Activated CD4-positive, alpha-beta T cell treated with anti-CD3 and anti-CD28 coated beads for 24 hours (primary cell): ENCODE data around the gene ARFIP1.
"Not testable (repeated sequence)": the region's sequence is repeated elsewhere in the genome, so short reads cannot be mapped to it uniquely, and the experiment has no call there.

Experiments
- DNase-seq, 2 donors: peaks; one replicate each; pipeline ENCODE4 v3.0.0-alpha.2; 2020; ENCODE audit warnings: low read depth in 2 of 2

The ARFIP1 gene

DNA sequence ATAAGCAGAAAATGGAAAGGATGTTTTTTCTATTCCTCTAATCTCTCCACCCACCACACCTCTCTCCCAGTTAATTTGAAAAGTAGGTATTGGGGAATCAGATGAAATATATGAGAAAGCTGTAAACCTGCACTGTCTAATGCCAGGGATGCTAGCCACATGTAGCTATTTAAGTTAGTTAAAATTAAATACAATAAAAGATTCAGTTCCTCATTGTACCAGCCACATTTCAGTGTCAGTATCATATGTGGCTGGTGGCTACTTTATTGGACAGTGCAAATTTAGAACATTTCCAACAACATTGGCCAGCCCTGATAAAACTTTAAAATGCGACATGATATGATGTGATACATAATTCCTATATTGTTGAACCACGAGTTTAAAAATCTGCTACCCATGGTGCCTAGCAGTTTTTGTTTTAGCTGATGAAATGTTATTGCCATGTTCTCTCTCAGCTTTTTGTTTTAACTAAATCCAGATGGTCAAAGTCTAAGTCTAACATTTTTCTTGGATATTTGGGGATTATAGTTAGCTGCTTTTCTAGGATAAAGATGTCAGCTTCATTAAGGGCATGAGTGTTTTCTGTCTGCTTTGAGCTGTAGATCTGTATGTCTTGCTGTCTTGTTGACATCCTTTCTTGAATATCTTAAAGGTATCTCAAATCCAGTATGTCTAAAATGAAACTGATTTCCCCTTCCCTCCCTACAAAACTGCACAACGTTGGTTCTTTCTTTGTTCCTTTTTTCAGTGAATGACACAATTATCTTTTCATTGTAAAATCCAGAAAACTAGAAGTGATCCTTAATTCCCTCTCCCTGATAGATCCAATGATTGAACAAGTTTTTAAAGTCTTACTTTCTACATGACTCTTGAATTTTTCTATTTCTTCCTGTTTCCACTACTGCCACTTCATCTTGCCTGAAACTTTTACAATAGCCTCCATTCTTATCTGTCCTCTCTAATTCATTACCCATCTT lies 6.2 kb downstream of the ARFIP1 start:
- no peak for DNase-seq

DNA sequence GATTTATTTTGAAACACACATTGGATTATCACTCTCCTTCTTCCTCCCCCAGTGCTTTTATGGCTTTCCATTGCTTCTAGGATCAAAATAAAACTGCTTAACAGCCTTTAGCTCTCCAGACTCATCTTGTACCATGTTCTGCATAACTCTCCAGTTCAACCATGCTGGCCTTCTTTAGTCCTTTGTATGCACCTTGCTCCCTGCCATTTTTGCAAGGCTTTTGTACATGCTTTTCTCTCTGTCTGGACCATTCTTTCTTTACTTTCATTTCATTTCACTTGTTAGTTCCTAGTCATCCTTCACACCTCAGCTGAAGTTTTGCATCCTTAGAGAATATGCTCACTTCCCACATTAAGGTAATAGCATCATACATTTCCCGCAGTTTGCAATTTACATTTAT lies 6.9 kb downstream of the ARFIP1 start:
- no peak for DNase-seq

DNA sequence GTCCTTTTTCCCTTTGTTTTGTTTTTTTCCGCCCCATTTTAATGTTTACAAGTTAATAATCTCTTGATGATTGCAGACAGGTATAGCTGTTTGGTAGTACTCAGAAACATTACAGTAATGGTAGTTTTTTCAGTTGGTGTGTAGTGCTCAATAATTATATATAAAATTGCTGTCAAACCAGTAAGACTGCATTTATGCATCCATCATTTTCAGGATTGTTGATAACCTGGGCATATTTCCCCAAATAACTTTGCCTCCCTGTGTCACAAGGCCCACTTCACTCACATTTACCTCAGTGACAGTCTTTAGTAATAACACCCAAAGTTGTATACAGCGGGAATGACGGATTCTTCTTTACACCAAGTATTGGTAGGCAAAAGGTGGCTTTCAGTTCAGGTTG lies 16.1 kb downstream of the ARFIP1 start:
- DNase-seq, result no peak

DNA sequence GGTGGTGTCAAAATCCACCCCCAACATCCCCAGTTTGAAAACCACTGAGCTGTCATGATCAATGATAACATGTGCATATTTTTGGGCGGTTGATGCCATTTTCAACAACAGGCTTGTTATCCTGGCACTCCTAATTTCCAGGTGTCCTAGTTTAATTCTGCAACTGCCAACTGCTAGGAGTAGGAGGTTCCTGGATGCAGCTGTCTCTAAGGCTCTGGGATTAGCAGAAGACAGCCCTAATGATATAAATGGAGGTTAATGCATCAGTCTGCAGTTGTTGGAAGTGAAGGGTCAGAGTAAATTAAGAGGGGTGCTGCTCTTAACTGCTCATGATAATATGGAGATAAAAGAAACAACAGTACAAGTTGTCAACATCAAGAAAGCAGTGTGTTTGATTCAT lies 23.8 kb downstream of the ARFIP1 start:
- no peak for DNase-seq

DNA sequence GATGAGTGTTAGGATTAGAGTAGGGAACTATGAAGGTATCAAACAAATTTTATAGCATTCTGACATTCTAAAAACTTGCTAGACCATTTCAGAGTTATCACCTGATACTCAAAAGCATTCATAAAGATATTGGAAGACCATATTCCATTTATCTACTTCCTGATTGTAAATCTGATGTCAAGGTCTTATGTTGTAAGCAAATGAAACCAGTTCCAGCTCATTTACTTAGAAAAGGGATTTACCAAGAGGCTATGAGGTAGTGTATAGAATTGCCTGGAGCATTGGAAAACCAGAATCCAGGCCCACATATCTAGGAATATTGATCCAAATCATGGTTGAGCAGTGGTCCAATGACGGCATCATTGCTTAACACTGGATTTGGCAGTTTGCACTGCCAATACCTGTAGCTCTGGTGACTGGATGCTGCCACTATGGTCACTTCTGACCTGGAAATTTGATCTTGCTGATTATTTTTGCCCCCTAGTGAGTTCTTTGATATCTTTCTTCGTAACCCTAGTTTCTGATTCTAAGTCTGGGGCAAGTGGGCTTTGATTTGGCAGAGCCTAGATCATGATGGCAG lies 25.4 kb downstream of the ARFIP1 start:
- no peak for DNase-seq

DNA sequence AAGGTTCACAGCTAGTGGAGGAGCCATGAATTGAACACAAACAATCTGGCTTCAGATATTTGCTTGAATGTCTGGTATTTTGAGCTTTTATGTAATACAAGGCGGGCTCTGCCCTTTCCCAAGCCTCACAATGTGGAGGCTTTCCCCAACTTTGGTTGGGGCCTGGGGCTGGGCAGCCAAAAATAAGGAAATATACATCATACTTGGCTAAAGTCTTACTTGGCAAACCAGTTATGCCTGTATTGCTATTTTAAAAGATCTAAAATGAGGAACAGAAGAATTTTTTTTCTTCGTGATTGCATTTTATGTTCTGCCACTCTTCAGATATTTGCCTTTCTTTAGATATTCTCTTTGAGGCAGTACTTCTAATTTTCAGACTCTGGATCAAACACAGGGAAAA lies 26.1 kb downstream of the ARFIP1 start:
- no peak for DNase-seq

DNA sequence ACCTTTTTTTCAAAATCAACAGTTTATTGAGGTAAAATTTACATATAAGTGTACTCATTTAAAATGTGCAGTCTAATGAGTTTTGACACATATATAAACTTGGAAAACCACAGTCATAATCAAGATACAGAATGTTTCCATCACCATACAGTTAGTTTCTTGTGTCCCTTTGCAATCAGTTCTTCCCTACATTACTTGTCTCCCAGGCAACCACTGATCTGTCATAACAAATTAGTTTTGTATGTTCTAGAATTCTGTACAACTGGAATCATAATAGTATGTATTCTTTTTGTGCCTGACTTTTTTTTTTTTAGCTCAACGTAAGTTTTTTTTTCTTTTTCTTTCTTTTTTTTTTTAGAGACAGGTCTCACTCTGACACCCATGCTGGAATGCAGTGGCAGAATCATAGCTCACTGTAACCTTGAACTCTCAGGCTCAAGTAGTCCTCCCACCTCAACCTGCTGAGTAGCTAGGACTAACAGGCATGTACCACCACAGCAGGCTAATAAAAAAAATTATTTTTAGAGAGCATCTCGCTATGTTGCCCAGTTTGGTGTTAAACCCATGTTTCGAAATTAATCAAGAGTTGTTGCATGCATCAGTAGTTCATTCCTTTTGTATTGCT lies 26.9 kb downstream of the ARFIP1 start:
- DNase-seq, result no peak

DNA sequence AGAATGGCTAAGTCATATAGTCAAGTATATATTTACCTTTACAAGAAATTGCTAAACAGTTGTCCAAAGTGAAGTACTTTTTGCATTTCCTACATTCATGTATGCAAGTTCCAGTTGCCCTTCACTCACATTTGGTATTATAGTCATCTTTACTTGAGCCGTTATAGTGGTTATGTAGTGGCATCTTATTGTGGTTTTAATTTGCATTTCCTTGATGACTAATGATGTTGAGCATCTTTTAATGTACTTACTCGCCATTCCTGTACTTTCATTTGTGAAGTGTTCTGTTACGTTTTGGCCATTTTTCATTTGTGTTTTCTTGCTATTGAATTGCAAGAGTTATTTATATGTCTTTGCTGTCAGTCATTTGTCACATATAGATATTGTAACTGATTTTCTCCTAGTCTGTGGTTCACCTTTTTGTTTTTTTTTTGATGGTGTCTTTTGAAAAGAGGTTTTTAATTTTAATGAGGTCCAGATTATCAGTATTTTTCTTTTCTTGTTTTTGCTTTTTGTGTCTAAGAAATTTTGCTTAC lies 27.6 kb downstream of the ARFIP1 start:
- DNase-seq, result no peak

DNA sequence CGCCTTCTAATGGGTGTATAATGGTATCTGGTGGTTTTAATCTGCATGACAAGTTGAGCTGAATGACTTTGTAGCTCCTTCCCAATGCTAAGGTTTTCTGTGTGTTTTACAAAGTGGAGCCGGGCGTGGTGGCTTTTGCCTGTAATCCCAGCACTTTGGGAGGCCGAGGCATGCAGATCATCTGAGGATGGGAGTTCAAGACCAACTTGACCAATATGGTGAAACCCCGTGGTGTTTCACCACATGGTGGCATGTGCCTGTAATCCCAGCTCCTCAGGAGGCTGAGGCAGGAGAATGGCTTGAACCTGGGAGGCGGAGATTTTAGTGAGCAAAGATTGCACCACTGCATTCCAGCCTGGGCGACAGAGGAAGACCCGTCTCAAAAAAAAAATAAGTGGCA lies 28.9 kb downstream of the ARFIP1 start:
- no peak for DNase-seq

DNA sequence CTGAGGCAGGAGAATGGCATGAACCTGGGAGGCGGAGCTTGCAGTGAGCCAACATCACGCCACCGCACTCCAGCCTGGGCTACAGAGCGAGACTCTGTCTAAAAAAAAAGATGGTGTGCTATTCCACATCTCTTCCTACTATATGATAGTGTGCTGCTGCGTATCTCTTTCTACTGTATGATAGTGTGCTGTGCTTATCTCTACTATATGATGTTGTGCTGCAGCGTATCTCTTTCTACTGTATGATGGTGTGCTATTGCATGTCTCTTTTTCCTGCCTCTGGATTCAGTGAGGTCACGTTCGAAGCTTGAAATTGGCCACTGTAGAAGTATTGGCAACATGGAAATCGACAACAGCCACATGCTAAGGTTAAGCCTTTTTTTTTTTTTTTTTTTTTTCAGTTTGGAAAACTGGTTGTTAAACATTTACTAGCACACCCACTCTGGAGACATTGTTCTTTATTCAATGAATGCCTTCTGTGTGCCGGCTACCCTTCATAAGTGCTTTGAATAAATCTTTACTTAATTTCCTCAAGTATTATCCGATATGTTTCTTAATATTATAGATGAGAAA lies 31.0 kb downstream of the ARFIP1 start:
- no peak for DNase-seq

DNA sequence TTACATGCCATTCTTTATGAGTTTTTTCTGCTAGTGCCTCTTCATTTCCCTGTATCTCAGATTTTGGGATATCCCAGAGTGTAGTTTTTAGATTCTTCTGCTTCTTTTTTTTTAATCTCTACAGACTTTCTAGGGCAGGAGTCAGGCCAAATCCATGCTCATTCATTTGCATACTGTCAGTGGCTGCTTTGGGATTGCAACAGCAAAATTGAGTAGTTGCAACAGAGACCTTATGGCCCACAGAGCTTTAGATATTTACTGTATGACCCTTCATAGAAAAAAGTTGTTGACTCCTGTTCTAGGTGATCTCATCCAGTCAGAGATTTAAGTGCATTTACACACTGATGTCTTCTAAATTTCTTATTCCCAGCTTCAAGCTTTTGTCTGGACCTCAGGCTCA lies 35.3 kb downstream of the ARFIP1 start:
- DNase-seq, result no peak

DNA sequence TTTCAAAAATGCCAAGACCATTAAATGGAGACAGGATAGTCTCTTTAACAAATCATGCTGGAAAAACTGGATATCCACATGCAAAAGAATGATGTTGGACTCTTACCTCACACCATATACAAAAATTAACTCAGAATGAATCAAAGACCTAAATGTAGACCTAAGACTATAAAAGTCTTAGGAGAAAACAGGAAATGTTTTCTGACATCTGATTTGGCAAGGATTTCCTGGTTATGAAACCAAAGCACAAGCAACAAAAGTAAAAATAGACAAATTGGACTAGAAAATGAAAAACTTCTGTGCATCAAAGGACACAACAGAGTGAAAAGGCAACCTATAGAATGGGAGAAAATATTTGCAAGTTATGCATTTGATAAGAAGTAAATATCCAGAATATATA lies 37.6 kb downstream of the ARFIP1 start:
- DNase-seq, result no peak

DNA sequence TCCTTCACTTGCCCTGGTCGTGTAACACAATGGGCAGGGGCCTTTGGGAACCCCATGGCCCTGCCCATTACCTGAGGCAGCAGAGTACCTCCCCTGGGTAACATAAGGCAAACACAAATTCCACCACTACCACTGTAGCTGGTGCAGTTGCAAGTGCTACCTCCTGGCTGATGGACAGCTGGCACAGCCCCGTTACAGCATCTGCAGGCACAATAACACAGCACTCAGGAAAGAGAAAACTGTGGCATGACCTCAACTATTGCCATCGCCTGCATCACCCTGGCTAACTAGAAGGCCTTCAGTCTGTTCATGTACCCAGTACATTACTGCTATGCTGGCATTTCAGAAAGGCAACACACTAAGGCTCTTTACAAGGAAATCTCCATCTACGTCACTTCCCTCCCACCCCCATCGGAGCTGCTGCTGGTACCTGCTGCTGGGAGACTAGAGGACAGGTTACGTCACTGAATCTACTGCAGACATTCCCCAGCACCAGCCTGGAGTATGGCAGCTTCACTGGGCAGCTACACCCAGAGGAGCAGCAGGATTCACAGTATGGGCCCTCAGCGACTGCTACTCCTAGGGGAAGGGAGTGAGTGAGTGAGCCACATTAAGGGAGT lies 39.4 kb downstream of the ARFIP1 start:
- no peak for DNase-seq

DNA sequence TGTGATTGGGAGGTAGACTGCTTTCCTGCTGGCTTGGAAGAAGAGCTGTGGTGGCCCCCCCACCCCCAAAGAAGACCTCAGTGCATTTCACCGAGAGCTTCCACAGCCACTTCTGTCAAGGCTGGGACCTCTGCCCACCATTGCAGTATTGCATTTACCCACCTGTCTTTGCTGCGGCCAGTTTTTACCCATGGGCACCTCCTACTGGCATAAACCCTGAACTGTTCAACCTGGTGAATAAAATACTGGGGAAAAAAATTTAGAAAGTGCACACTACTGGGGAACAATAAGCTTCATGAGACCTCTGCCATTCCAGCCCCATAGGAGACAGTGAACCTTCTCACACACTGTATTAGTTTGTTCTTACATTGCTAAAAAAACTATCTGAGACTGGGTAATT lies 40.3 kb downstream of the ARFIP1 start:
- no peak for DNase-seq

DNA sequence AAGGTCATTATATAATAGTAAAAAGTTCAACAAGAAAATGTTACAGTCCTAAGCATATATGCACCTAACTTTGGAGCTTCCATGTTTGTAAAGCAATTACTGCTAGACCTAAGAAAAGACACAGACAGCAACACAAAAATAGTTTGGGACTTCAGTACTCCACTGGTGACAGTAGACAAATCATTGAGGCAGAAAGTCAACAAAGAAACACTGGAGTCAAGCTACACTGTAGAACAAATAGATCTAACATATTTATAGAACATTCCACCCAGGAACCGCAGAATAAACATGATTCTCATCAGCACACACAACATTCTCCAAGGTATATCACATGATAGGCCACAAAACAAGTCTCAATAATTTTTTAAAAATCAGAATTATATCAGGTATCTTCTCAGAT lies 42.6 kb downstream of the ARFIP1 start:
- DNase-seq, result no peak

DNA sequence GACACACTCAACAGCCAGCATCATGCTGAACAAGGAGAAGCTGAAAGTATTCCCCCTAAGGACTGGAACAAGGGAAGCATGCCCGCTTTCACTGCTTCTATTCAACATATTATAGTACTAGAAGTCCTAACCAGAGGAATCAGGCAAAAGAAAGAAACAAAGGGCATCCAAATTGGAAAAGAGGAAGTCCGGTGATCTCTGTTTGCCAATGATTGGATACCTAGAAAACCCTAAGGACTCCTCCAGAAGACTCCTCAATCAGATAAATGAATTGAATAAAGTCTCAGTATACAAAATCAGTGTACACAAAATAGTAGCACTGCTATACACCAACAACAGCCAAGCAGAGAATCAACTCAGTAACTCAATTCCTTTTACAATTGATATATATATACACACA lies 44.8 kb downstream of the ARFIP1 start:
- no peak for DNase-seq

DNA sequence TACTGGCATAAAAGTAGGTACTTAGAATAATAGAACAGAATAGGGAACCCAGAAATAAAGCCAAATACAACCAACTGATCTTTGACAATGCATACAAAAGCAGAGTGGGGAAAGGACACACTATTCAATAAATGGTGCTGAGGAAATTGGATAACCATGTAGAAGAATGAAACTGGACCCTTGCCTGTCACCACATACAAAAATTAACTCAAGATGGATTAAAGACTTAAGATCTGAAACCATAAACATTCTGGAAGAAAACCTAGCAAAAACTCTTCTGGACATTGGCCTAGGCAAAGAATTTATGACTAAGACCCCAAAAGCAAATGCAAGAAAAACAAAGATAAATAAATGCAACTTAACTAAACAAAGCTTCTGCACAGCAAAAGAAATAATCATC lies 45.6 kb downstream of the ARFIP1 start:
- no peak for DNase-seq

DNA sequence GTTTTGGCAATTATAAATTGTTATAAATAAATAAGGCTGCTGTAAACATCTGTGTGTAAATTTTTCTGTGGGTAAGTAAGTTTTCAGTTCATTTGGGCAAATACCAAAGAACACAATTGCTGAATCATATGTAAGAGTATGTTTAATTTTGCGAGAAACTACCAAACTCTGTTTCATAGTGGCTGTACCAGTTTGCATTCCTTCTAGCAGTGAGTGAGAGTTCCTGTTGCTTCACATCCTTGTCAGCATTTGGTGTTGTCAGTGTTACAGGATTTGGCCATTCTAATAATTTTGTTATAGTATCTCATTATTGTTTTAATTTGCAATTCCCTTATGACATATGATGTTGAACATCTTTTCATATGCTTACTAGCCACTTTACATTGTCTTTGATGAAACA lies 48.4 kb downstream of the ARFIP1 start:
- no peak for DNase-seq

DNA sequence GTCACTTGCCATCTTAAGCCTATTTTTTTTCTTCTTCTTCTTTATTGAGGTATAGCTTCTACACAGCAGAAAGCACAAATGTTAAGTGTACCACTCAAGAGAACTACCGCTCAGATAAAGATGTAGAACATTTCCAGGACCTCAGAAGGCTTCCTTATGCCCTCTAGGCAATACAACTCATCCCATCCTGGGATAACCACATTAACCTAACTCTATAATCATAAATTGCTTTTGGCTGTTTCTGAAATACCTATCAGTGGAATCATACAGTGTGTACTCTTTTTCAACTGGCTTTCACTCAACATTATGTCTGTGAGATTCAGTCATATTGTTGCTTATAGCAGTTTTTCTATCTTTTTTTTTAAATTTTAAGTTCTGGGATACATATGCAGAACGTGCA lies 51.7 kb downstream of the ARFIP1 start:
- no peak for DNase-seq

DNA sequence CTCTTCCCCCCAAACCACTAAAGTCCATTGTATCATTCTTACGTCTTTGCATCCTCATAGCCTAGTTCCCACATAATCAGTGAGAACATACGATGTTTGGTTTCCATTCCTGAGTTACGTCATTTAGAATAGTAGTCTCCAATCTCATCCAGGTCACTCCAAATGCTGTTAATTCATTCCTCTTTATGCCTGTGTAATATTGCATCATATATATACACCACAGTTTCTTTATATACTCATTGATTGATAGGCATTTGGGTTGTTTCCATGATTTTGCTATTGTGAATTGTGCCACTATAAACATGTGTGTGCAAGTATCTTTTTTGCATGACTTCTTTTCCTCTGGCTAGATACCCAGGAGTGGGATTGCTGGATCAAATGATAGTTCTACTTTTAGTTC lies 57.2 kb downstream of the ARFIP1 start:
- DNase-seq, result no peak

DNA sequence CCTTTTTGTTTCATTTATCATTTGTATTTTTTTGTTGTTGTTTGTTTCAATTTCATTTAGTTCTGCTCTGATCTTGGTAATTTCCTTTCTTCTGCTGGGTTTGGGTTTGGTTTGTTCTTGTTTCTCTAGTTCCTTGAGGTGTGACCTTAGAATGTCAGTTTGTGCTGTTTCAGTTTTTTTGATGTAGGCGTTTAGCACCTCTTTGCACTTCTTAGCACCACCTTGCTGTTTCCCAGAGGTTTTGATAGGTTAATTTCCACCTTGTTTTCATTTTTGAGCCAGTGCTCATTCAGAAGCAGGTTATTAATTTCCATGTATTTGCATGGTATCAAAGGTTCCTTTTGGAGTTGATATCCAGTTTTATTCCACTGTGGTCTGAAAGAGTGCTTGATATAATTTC lies 60.0 kb downstream of the ARFIP1 start:
- DNase-seq, result not testable (repeated sequence)
